SK-N-SH (cell line): Measurements from ENCODE around the gene ATP8A2. TPM values are rescaled to one million over a fixed set of nuclear protein-coding genes. Genes with fewer than 3 reads are reported as not detected.

Experiments used
- CTCF ChIA-PET: fragments of 300-600, 350-600 bp; formaldehyde crosslinking; extraction: SDS; loops from one replicate; lab custom pipeline; 2021; lab: Yijun Ruan, JAX
- POLR2A ChIA-PET: fragments of 350-600 bp; sonication (Branson Sonifier 250); formaldehyde crosslinking; extraction: SDS; loops from one replicate; lab custom pipeline; 2020; ENCODE audit warnings: antibody characterized with exemption, inconsistent platforms; lab: Yijun Ruan, JAX
- DNase-seq: peaks from one replicate; pipeline ENCODE4 v3.0.0; 2012
- H2AFZ ChIP-seq: fragments of 200-600 bp; sonication (generic); 2 replicates; pipeline ENCODE4 v1.8.1; 2016; ENCODE audit warnings: antibody characterized with exemption, mild to moderate bottlenecking, low read depth
- H3F3A ChIP-seq: fragments of 200-600 bp; sonication (generic); replicated peaks from 2 replicates; pipeline ENCODE3; 2016; ENCODE audit warnings: antibody characterized with exemption, mild to moderate bottlenecking; ENCODE audit not compliant: insufficient read depth
- H3K27ac ChIP-seq, 2 experiments: fragments of 200-500 bp in 1 of 2; fragments of 200-600 bp in 1 of 2; sonication (Bioruptor generic) in 1 of 2; sonication (generic), shearing (Covaris generic) in 1 of 2; 2 replicates each; pipeline versions ENCODE4 v1.5.1 to v1.6.1; 2014 to 2016; ENCODE audit warnings: low read depth in 2 of 2, inconsistent platforms in 1 of 2, low read length in 1 of 2, mild to moderate bottlenecking in 1 of 2, mixed read lengths in 1 of 2
- H3K27me3 ChIP-seq: fragments of 200-600 bp; sonication (generic), shearing (Covaris generic); 2 replicates; pipeline ENCODE4 v1.6.1; 2016; ENCODE audit warnings: mixed run types; ENCODE audit not compliant: insufficient read depth
- H3K36me3 ChIP-seq, 2 experiments: fragments of 200-500 bp in 1 of 2; fragments of 200-600 bp in 1 of 2; sonication (Bioruptor generic) in 1 of 2; sonication (generic) in 1 of 2; replicated peaks in 1 of 2; 2 replicates each; pipeline versions ENCODE3 to v1.5.1; 2014 to 2016; ENCODE audit warnings: low read length in 1 of 2, mild to moderate bottlenecking in 1 of 2; ENCODE audit not compliant: insufficient read depth in 2 of 2, control insufficient read depth in 1 of 2
- H3K4me1 ChIP-seq, 2 experiments: fragments of 200-500 bp in 1 of 2; fragments of 200-600 bp in 1 of 2; sonication (Bioruptor generic) in 1 of 2; sonication (generic), shearing (Covaris generic) in 1 of 2; 2 replicates each; pipeline versions ENCODE4 v1.5.1 to v1.6.1; 2014 to 2016; ENCODE audit warnings: low read depth in 1 of 2, low read length in 1 of 2, mixed run types in 1 of 2; ENCODE audit not compliant: insufficient read depth in 2 of 2, control insufficient read depth in 1 of 2
- H3K4me2 ChIP-seq: fragments of 200-600 bp; sonication (generic), shearing (Covaris generic); 2 replicates; pipeline ENCODE4 v1.6.1; 2017; ENCODE audit warnings: mixed run types
- H3K4me3 ChIP-seq, 2 experiments: fragments of 200-500 bp in 1 of 2; fragments of 200-600 bp in 1 of 2; sonication (Bioruptor generic) in 1 of 2; sonication (generic), shearing (Covaris generic) in 1 of 2; 2 replicates each; pipeline versions ENCODE4 v1.5.1 to v1.8.1; 2014 to 2016; ENCODE audit warnings: low read depth in 2 of 2, inconsistent platforms in 1 of 2, low read length in 1 of 2, mild to moderate bottlenecking in 1 of 2, mixed read lengths in 1 of 2, moderate library complexity in 1 of 2
- H3K79me2 ChIP-seq: fragments of 200-600 bp; sonication (generic); 2 replicates; pipeline ENCODE4 v1.8.1; 2017; ENCODE audit warnings: mild to moderate bottlenecking; ENCODE audit not compliant: insufficient read depth
- H3K9ac ChIP-seq: fragments of 200-600 bp; sonication (generic); 2 replicates; pipeline ENCODE4 v1.6.1; 2017; ENCODE audit warnings: mixed run types
- H3K9me2 ChIP-seq: fragments of 200-600 bp; sonication (generic); 2 replicates; pipeline ENCODE4 v1.6.1; 2017; ENCODE audit warnings: mixed run types
- H3K9me3 ChIP-seq: fragments of 200-600 bp; sonication (generic); 2 replicates; pipeline ENCODE4 v1.6.1; 2017; ENCODE audit warnings: mixed run types, mild to moderate bottlenecking, moderate library complexity
- H4K20me1 ChIP-seq: fragments of 200-600 bp; sonication (generic); 2 replicates; pipeline ENCODE4 v1.6.1; 2017; ENCODE audit warnings: mild to moderate bottlenecking, mixed run types; ENCODE audit not compliant: insufficient read depth
- EP300 ChIP-seq, 2 experiments: IDR thresholded peaks; 2 replicates each; pipeline versions ENCODE4 v1.4.0 to v1.6.1; 2012; ENCODE audit warnings: borderline replicate concordance in 1 of 2, low read depth in 1 of 2, low read length in 1 of 2
- EZH2phosphoT487 ChIP-seq: fragments of 200-600 bp; sonication (generic); IDR thresholded peaks from 2 replicates; pipeline ENCODE4 v1.6.1; 2017; ENCODE audit warnings: low read depth, mixed run types, mild to moderate bottlenecking, antibody characterized with exemption, moderate library complexity, borderline replicate concordance
- GABPA ChIP-seq: IDR thresholded peaks from 2 replicates; pipeline ENCODE4 v1.4.0; 2012; ENCODE audit warnings: low read depth, mild to moderate bottlenecking
- GATA2 ChIP-seq: sonication (generic); formaldehyde crosslinking; IDR thresholded peaks from 2 replicates; pipeline ENCODE4 v1.5.0; 2020; ENCODE audit warnings: mild to moderate bottlenecking, missing genetic modification reagents
- JUND ChIP-seq: IDR thresholded peaks from 2 replicates; pipeline ENCODE4 v1.4.0; 2012
- MXI1 ChIP-seq: IDR thresholded peaks from 2 replicates; pipeline ENCODE4 v1.6.1; 2012; ENCODE audit warnings: mild to moderate bottlenecking, low read depth, low read length, improper control_type of control experiment
- NRF1 ChIP-seq: IDR thresholded peaks from 2 replicates; pipeline ENCODE4 v1.6.1; 2012; ENCODE audit warnings: low read depth, mild to moderate bottlenecking, low read length
- POLR2AphosphoS5 ChIP-seq: IDR thresholded peaks from 2 replicates; pipeline ENCODE4 v1.6.1; 2012; ENCODE audit warnings: low read depth, low read length
- RFX5 ChIP-seq: IDR thresholded peaks from 2 replicates; pipeline ENCODE4 v1.6.1; 2012; ENCODE audit warnings: mild to moderate bottlenecking, improper control_type of control experiment, low read length
- SIN3A ChIP-seq: IDR thresholded peaks from 2 replicates; pipeline ENCODE4 v1.6.1; 2012; ENCODE audit warnings: low read depth, mild to moderate bottlenecking, low read length, moderate library complexity, borderline replicate concordance
- YY1 ChIP-seq: IDR thresholded peaks from 2 replicates; pipeline ENCODE4 v1.4.0; 2012; ENCODE audit warnings: low read depth, mild to moderate bottlenecking
- WGBS: methylation state at CpG from one replicate; pipeline ENCODE4 v1.1.6; 2017; ENCODE audit warnings: low lambda C conversion rate; 5-methylcytosine and 5-hydroxymethylcytosine counted together
- polyA plus RNA-seq, 3 experiments: library from polyadenylated mRNA; depleted of rRNA; stranded (reverse); fragments of >200 nt; gene quantifications; 2 replicates each; pipeline ENCODE4 v1.2.3, GENCODE V29; 2012
- TF ChIP-seq, protein P1 (sequence below): IDR thresholded peaks from 2 replicates; pipeline ENCODE4 v1.4.0; 2012; ENCODE audit warnings: low read depth, borderline replicate concordance
- TF ChIP-seq, protein P2 (sequence below): fragments of 150-350 bp; IDR thresholded peaks from 2 replicates; pipeline ENCODE4 v1.6.1; 2016; ENCODE audit warnings: mild to moderate bottlenecking, low read depth, low read length
- TF ChIP-seq, protein P3 (sequence below): IDR thresholded peaks from 2 replicates; pipeline ENCODE4 v1.4.0; 2012; ENCODE audit warnings: low read depth

ATP8A2 gene
- polyA plus RNA-seq, 1 of the 3 experiments (the other 2 are of a cell fraction), result 0.02 TPM

DNA sequence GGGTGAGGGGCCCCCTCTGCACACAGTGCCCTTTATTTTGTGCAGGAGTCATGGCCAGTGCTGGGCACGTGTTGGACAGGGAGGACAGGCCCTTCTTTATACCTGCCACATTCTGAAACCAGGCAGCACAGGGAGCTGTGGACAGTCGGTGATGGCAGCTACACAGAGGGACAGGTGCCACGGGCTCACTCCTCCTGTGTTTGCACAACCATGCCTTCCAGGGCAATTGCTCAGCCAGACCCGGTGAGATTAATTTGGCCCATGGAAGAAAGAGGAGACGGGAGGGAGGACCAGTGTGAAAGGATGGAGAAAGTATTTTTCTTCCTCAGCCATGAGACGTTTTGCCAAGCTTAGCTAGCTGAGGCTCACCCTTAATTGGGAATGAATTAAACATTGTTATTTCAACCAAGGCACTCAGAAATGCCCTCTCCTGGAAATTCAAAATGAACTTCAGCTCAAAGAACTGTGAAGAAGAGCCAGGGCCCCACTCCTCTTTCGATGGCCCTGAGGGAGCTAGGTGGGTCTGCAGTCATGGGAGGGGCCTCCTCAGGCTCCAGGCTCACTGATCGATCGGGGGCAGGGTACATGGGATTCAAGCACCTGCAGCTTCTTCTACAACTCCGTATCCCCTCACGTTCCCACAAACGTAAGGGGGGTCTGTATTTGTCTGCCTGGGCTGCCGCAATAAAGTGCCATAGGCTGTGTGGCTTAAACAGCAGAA, 638.9 kb downstream of the ATP8A2 start:
- H3K4me3 ChIP-seq, result no peak overlapping the region
- 26% methylated on average over 11 of the region's 13 CpGs for WGBS
- no peaks in the 10 kb centered on the region for H3K79me2 ChIP-seq
- no peak overlapping the region for H3K27ac ChIP-seq
- no peak overlapping the region for H2AFZ ChIP-seq
- no peak for TF ChIP-seq YY1
- TF ChIP-seq GABPA, result no peak
- TF ChIP-seq EZH2phosphoT487, result no peak
- no peak for TF ChIP-seq POLR2AphosphoS5
- no peak for TF ChIP-seq GATA2 (CRISPR knock-in tag)
- TF ChIP-seq, protein P1, sequence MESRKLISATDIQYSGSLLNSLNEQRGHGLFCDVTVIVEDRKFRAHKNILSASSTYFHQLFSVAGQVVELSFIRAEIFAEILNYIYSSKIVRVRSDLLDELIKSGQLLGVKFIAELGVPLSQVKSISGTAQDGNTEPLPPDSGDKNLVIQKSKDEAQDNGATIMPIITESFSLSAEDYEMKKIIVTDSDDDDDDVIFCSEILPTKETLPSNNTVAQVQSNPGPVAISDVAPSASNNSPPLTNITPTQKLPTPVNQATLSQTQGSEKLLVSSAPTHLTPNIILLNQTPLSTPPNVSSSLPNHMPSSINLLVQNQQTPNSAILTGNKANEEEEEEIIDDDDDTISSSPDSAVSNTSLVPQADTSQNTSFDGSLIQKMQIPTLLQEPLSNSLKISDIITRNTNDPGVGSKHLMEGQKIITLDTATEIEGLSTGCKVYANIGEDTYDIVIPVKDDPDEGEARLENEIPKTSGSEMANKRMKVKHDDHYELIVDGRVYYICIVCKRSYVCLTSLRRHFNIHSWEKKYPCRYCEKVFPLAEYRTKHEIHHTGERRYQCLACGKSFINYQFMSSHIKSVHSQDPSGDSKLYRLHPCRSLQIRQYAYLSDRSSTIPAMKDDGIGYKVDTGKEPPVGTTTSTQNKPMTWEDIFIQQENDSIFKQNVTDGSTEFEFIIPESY, result no peak
- no peak for TF ChIP-seq JUND
- TF ChIP-seq NRF1, result no peak
- H3K9me2 ChIP-seq, result no peaks in the 10 kb centered on the region
- CTCF ChIA-PET, result interaction anchor here (0.6 to 2.0 kb wide), 2 partner anchors 9 to 16 kb away, joined by 3 to 5 read pairs; no protein-coding TSS in a partner anchor
- POLR2A ChIA-PET, result no interaction called here
- 0 out of 2 replicates have a peak, but pooled peaks cover 7% of the 10 kb centered on the region for H3K9me3 ChIP-seq
- no peaks in the 10 kb centered on the region for H3K36me3 ChIP-seq
- no peaks in the 10 kb centered on the region for H3K27me3 ChIP-seq
- no peak overlapping the region for H3K4me2 ChIP-seq
- H3K4me1 ChIP-seq, result no peaks in the 10 kb centered on the region; a peak in 1 of 4 replicates
- no peak for DNase-seq
- no peaks in the 10 kb centered on the region for H4K20me1 ChIP-seq
- H3K9ac ChIP-seq, result no peak overlapping the region
- no peaks in the 10 kb centered on the region for H3F3A ChIP-seq

DNA sequence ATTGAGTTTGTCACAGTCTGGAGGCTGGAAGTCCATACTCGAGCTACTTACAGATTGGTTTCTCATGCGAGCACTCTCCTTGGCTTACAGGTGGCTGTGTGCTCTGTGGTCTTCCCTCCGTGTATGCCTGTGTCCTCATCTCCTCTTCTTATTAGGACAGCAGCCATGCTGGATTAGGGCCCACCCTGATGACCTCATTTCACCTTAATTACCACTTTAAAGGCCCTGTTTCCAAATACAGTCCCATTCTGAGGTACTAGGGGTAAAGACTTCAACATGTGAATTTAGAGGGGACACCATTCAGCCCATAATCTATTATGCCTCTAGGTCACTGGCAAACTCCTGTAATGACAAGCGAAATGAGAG, 639.4 kb downstream of the ATP8A2 start:
- Histone ChIP-seq H3F3A (no peaks in the 10 kb centered on the region), H3K36me3 (no peaks in the 10 kb centered on the region), H3K27ac (no peak overlapping the region), H4K20me1 (no peaks in the 10 kb centered on the region), H3K27me3 (no peaks in the 10 kb centered on the region), H3K4me1 (no peaks in the 10 kb centered on the region; a peak in 1 of 4 replicates), H3K9ac (no peak overlapping the region), H3K4me3 (no peak overlapping the region), H3K9me2 (no peaks in the 10 kb centered on the region), H3K4me2 (no peak overlapping the region), H2AFZ (no peak overlapping the region), H3K79me2 (no peaks in the 10 kb centered on the region), H3K9me3 (0 out of 2 replicates have a peak, but pooled peaks cover 4% of the 10 kb centered on the region)
- TF ChIP-seq EP300 (IDR thresholded peaks at IDR 0.05; ENCODE audit: borderline replicate concordance in 1 of 2, low read depth in 1 of 2, low read length in 1 of 2) (no peak), RFX5 (no peak), SIN3A (no peak), MXI1 (no peak), EZH2phosphoT487 (no peak)
- TF ChIP-seq, protein P2, sequence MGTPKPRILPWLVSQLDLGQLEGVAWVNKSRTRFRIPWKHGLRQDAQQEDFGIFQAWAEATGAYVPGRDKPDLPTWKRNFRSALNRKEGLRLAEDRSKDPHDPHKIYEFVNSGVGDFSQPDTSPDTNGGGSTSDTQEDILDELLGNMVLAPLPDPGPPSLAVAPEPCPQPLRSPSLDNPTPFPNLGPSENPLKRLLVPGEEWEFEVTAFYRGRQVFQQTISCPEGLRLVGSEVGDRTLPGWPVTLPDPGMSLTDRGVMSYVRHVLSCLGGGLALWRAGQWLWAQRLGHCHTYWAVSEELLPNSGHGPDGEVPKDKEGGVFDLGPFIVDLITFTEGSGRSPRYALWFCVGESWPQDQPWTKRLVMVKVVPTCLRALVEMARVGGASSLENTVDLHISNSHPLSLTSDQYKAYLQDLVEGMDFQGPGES, result no peak
- TF ChIP-seq, protein P3, sequence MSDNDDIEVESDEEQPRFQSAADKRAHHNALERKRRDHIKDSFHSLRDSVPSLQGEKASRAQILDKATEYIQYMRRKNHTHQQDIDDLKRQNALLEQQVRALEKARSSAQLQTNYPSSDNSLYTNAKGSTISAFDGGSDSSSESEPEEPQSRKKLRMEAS, result no peak
- CTCF ChIA-PET, result interaction anchor here (2.0 kb wide), 1 partner anchor 10 kb away, joined by 5 read pairs; no protein-coding TSS in a partner anchor
- POLR2A ChIA-PET, result no interaction called here
- DNase-seq, result no peak
- 17% methylated on average over 4 of the region's 4 CpGs for WGBS
